Renal cortical epithelial cell (primary cell): ENCODE results near the gene BUB3. TPM values are rescaled to one million over a fixed set of nuclear protein-coding genes. Genes with fewer than 3 reads are reported as not detected.

Source experiments
- DNase-seq: peaks from one replicate; pipeline ENCODE4 v3.0.0-alpha.2; 2011; ENCODE audit warnings: low read depth
- total RNA-seq: library from RNA; depleted of rRNA; stranded (reverse); fragments of >200 nt; gene quantifications from 2 replicates; pipeline ENCODE4 v1.2.3, GENCODE V29; 2014

BUB3 gene
- total RNA-seq, 1 donor from 2014 or later: 113 TPM

DNA sequence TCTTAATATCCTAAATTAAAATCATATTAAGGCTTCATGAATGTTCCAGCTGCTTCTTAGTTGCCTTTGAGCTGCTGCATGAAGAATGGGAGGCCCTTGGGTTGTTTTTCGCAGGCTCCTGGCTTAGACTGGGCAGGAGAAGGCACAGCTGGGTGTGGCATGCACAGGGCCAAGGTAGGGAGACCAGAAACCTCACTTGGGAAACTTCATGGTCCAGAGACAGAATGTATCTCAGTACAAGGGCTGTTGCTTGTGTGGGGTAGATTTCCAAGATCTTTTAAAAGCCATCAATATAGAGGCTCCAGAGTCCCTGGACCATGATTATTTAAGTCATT, 49.9 kb downstream of the BUB3 start:
- DNase-seq: no peak

DNA sequence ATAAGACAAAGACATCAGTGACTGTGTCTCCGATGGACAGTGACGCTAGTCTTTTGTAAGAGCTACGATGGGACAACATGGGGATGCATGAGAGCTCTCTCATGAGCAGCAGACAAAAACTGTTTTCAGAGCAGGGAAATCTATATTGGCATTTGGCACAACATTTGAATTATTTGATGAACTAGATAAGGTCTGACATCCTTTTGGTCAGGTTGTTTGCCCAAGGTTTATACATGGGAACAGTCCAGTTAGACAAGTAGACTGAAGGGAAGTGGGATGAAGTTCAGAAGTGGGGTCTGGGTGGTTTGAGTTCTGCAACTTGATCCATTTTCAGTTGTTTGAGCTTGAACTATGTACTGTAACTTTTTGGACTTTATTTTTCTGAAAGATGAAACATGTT, 50.8 kb downstream of the BUB3 start:
- no peak for DNase-seq

DNA sequence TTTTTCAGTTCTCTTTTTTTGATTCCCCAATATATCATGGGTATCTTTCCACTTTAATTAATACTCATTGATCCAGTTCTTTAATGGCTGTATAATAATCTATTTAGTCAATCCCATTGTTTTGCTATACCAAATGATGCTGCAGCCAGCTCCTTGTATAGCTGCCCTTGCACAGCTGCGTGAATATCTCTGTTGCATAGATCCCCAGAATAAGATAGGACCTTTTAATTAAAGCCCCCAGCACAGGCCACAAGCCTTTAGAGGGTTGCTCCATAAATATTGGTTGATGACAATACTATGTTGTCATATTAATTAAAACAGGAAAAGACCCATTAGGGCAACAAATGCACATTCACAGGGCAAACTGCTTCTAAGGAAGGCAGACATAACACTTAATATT, 57.9 kb downstream of the BUB3 start:
- DNase-seq: no peak

DNA sequence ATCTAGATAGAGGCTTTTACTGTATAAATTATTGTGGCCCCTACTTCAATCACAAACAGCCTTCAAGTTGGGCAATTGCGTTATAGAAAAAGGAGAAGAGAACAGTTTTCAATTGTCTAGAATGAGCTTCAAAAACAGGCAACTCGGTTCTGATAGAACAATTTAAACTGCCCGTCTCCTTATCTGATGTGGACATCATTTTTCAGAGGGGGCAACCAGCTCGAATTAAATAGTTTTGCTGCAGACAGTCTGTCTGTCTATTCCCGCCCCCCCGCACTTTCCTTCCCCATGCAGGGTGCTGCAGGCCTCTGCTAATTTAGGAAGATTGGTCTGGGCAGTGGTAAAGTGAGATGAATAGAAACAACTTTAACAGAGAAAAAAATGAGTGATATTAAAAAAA, 58.4 kb downstream of the BUB3 start:
- no peak for DNase-seq

DNA sequence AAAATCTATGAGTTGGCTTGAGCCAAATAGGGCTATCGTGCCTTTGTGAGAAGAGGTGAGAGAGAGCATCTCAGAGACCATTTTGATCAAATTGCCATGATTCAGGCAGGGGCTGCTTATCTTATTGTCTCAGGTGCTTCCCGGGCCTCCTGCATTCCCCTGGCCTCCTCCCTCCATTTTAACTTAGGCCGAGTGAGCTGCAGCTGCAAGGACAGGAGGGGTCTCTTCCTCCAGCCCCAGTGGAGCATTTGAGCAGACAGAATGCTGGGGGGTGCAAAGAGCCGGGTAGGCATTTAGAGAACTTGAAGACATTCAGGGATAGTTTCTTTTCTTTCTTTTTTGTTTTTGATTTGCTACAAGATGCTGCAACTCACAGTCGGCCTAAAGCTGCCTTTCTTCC, 59.0 kb downstream of the BUB3 start:
- DNase-seq: no peak

Other genes starting within 250 kb of the BUB3 start
- gene FAM24A, start 243.8 kb upstream of the BUB3 start, total RNA-seq: not detected in 2 replicates
- gene C10orf88, start 200.2 kb upstream of the BUB3 start, total RNA-seq: 8.9 and 11.0 TPM in 2 replicates
- gene PSTK, start 174.0 kb upstream of the BUB3 start, total RNA-seq: 6.4 and 10.4 TPM in 2 replicates
- 3.3 and 5.3 TPM in 2 replicates for gene IKZF5, start 145.6 kb upstream of the BUB3 start, total RNA-seq
- gene ACADSB, start 145.4 kb upstream of the BUB3 start, total RNA-seq: 4.2 and 11.0 TPM in 2 replicates
- not detected in 2 replicates for gene HMX3, start 18.4 kb upstream of the BUB3 start, total RNA-seq
- not detected in 2 replicates for gene HMX2, start 6.3 kb upstream of the BUB3 start, total RNA-seq